ENCODE data around the gene AEBP2.
"Not testable (repeated sequence)": the region's sequence is repeated elsewhere in the genome, so short reads cannot be mapped to it uniquely, and the experiment has no call there.

The AEBP2 gene

GRCh38 chr12:19528750-19529149 is 89.5 kb downstream of the AEBP2 start:
- H3K4me1 Mint-ChIP-seq (ENCODE audit: low read depth) = peaks cover 40% of the 10 kb centered on the region
- no peak overlapping the region for H3K4me3 Mint-ChIP-seq
- no peaks in the 10 kb centered on the region for H3K9me3 Mint-ChIP-seq
- H3K36me3 Mint-ChIP-seq (ENCODE audit: low read depth) = peaks cover 15% of the 10 kb centered on the region
- DNase-seq = no peak
- H3K27ac Mint-ChIP-seq = peak overlapping the region; percentile 85
- H3K27me3 Mint-ChIP-seq = no peaks in the 10 kb centered on the region

- H3K27ac Mint-ChIP-seq = no peak overlapping the region
- no peak for DNase-seq
- H3K4me3 Mint-ChIP-seq = no peak overlapping the region
- no peaks in the 10 kb centered on the region for H3K27me3 Mint-ChIP-seq
- H3K9me3 Mint-ChIP-seq = peaks cover 2% of the 10 kb centered on the region
- H3K4me1 Mint-ChIP-seq (ENCODE audit: low read depth) = peaks cover 38% of the 10 kb centered on the region
- peaks cover 10% of the 10 kb centered on the region for H3K36me3 Mint-ChIP-seq (ENCODE audit: low read depth)
Observed at GRCh38 chr12:19529951-19530636, 90.8 kb downstream of the AEBP2 start.

GRCh38 chr12:19530637-19531023 is 91.3 kb downstream of the AEBP2 start:
- H3K4me3 Mint-ChIP-seq = no peak overlapping the region
- no peak overlapping the region for H3K27ac Mint-ChIP-seq
- peaks cover 7% of the 10 kb centered on the region for H3K9me3 Mint-ChIP-seq
- peaks cover 14% of the 10 kb centered on the region for H3K36me3 Mint-ChIP-seq (ENCODE audit: low read depth)
- no peak for DNase-seq
- no peaks in the 10 kb centered on the region for H3K27me3 Mint-ChIP-seq
- H3K4me1 Mint-ChIP-seq (ENCODE audit: low read depth) = peaks cover 36% of the 10 kb centered on the region

- DNase-seq = no peak
- peak overlapping the region; percentile 56 for H3K27ac Mint-ChIP-seq
- H3K9me3 Mint-ChIP-seq = peaks cover 13% of the 10 kb centered on the region
- peaks cover 17% of the 10 kb centered on the region for H3K4me1 Mint-ChIP-seq (ENCODE audit: low read depth)
- H3K36me3 Mint-ChIP-seq (ENCODE audit: low read depth) = peaks cover 24% of the 10 kb centered on the region
- no peaks in the 10 kb centered on the region for H3K27me3 Mint-ChIP-seq
- no peak overlapping the region for H3K4me3 Mint-ChIP-seq
Observed at GRCh38 chr12:19533567-19533966, 94.3 kb downstream of the AEBP2 start.

GRCh38 chr12:19539071-19539470 is 99.8 kb downstream of the AEBP2 start:
- H3K36me3 Mint-ChIP-seq (ENCODE audit: low read depth) = peaks cover 27% of the 10 kb centered on the region
- peaks cover 15% of the 10 kb centered on the region for H3K9me3 Mint-ChIP-seq
- peaks cover 2% of the 10 kb centered on the region for H3K4me1 Mint-ChIP-seq (ENCODE audit: low read depth)
- DNase-seq = no peak
- H3K27ac Mint-ChIP-seq = no peak overlapping the region
- H3K4me3 Mint-ChIP-seq = no peak overlapping the region
- no peaks in the 10 kb centered on the region for H3K27me3 Mint-ChIP-seq

- H3K4me3 Mint-ChIP-seq = no peak overlapping the region
- peaks cover 27% of the 10 kb centered on the region for H3K36me3 Mint-ChIP-seq (ENCODE audit: low read depth)
- no peaks in the 10 kb centered on the region for H3K27me3 Mint-ChIP-seq
- H3K27ac Mint-ChIP-seq = no peak overlapping the region
- peaks cover 2% of the 10 kb centered on the region for H3K4me1 Mint-ChIP-seq (ENCODE audit: low read depth)
- DNase-seq = no peak
- peaks cover 15% of the 10 kb centered on the region for H3K9me3 Mint-ChIP-seq
Observed at GRCh38 chr12:19539836-19540235, 100.5 kb downstream of the AEBP2 start.

- no peak for DNase-seq
- H3K9me3 Mint-ChIP-seq = peaks cover 2% of the 10 kb centered on the region
- H3K4me1 Mint-ChIP-seq (ENCODE audit: low read depth) = peaks cover 2% of the 10 kb centered on the region
- peaks cover 17% of the 10 kb centered on the region for H3K36me3 Mint-ChIP-seq (ENCODE audit: low read depth)
- no peak overlapping the region for H3K4me3 Mint-ChIP-seq
- H3K27ac Mint-ChIP-seq = no peak overlapping the region
- no peaks in the 10 kb centered on the region for H3K27me3 Mint-ChIP-seq
Observed at GRCh38 chr12:19542606-19543005, 103.3 kb downstream of the AEBP2 start.

GRCh38 chr12:19544353-19544752 is 105.1 kb downstream of the AEBP2 start:
- Mint-ChIP-seq H3K27ac (no peak overlapping the region), H3K36me3 (ENCODE audit: low read depth) (peaks cover 17% of the 10 kb centered on the region), H3K4me3 (no peak overlapping the region), H3K9me3 (peaks cover 2% of the 10 kb centered on the region), H3K27me3 (no peaks in the 10 kb centered on the region), H3K4me1 (ENCODE audit: low read depth) (peaks cover 2% of the 10 kb centered on the region)
- DNase-seq = no peak

GRCh38 chr12:19545301-19545700 is 106.0 kb downstream of the AEBP2 start:
- peaks cover 17% of the 10 kb centered on the region for H3K36me3 Mint-ChIP-seq (ENCODE audit: low read depth)
- no peak overlapping the region for H3K4me3 Mint-ChIP-seq
- peaks cover 2% of the 10 kb centered on the region for H3K9me3 Mint-ChIP-seq
- no peak for DNase-seq
- peaks cover 2% of the 10 kb centered on the region for H3K4me1 Mint-ChIP-seq (ENCODE audit: low read depth)
- no peaks in the 10 kb centered on the region for H3K27me3 Mint-ChIP-seq
- no peak overlapping the region for H3K27ac Mint-ChIP-seq

- DNase-seq = no peak
- Mint-ChIP-seq H3K27me3 (no peaks in the 10 kb centered on the region), H3K9me3 (peaks cover 2% of the 10 kb centered on the region), H3K36me3 (ENCODE audit: low read depth) (peaks cover 17% of the 10 kb centered on the region), H3K4me3 (no peak overlapping the region), H3K4me1 (ENCODE audit: low read depth) (peaks cover 3% of the 10 kb centered on the region), H3K27ac (no peak overlapping the region)
Observed at GRCh38 chr12:19546027-19546426, 106.7 kb downstream of the AEBP2 start.

- no peaks in the 10 kb centered on the region for H3K27me3 Mint-ChIP-seq
- H3K27ac Mint-ChIP-seq = no peak overlapping the region
- H3K9me3 Mint-ChIP-seq = peaks cover 2% of the 10 kb centered on the region
- no peak overlapping the region for H3K4me3 Mint-ChIP-seq
- DNase-seq = no peak
- peaks cover 17% of the 10 kb centered on the region for H3K36me3 Mint-ChIP-seq (ENCODE audit: low read depth)
- peaks cover 5% of the 10 kb centered on the region for H3K4me1 Mint-ChIP-seq (ENCODE audit: low read depth)
Observed at GRCh38 chr12:19546611-19547162, 107.4 kb downstream of the AEBP2 start.

- H3K27ac Mint-ChIP-seq = no peak overlapping the region
- H3K4me3 Mint-ChIP-seq = no peak overlapping the region
- DNase-seq = no peak
- H3K4me1 Mint-ChIP-seq (ENCODE audit: low read depth) = peaks cover 11% of the 10 kb centered on the region
- no peaks in the 10 kb centered on the region for H3K27me3 Mint-ChIP-seq
- H3K9me3 Mint-ChIP-seq = peaks cover 2% of the 10 kb centered on the region
- H3K36me3 Mint-ChIP-seq (ENCODE audit: low read depth) = peaks cover 15% of the 10 kb centered on the region
Observed at GRCh38 chr12:19547271-19547671, 108.0 kb downstream of the AEBP2 start.

GRCh38 chr12:19548834-19549233 is 109.5 kb downstream of the AEBP2 start:
- peaks cover 24% of the 10 kb centered on the region for H3K4me1 Mint-ChIP-seq (ENCODE audit: low read depth)
- no peaks in the 10 kb centered on the region for H3K27me3 Mint-ChIP-seq
- H3K4me3 Mint-ChIP-seq = no peak overlapping the region
- no peaks in the 10 kb centered on the region for H3K9me3 Mint-ChIP-seq
- peaks cover 12% of the 10 kb centered on the region for H3K36me3 Mint-ChIP-seq (ENCODE audit: low read depth)
- H3K27ac Mint-ChIP-seq = no peak overlapping the region
- no peak for DNase-seq

- no peaks in the 10 kb centered on the region for H3K27me3 Mint-ChIP-seq
- no peak overlapping the region for H3K4me3 Mint-ChIP-seq
- H3K9me3 Mint-ChIP-seq = no peaks in the 10 kb centered on the region
- DNase-seq = no peak
- no peak overlapping the region for H3K27ac Mint-ChIP-seq
- peaks cover 8% of the 10 kb centered on the region for H3K36me3 Mint-ChIP-seq (ENCODE audit: low read depth)
- H3K4me1 Mint-ChIP-seq (ENCODE audit: low read depth) = peaks cover 24% of the 10 kb centered on the region
Observed at GRCh38 chr12:19550626-19551025, 111.3 kb downstream of the AEBP2 start.

GRCh38 chr12:19552441-19553097 is 113.3 kb downstream of the AEBP2 start:
- Mint-ChIP-seq H3K36me3 (ENCODE audit: low read depth) (peaks cover 15% of the 10 kb centered on the region), H3K4me3 (peak overlapping the region; percentile 50), H3K27ac (peak overlapping the region; percentile 66), H3K4me1 (ENCODE audit: low read depth) (peaks cover 24% of the 10 kb centered on the region)
- H3K9me3 Mint-ChIP-seq, DNase-seq, H3K27me3 Mint-ChIP-seq: not testable (repeated sequence)

Data from activated T-cell treated with anti-CD3 and anti-CD28 coated beads, Interleukin-2, amount 50 U/mL, for 24 hours (primary cell).